DOHH2 (cell line): ENCODE results near the gene CRCP.

Experiments
- EZH2phosphoT487 ChIP-seq: fragments of 200-600 bp; sonication (generic); IDR thresholded peaks from 2 replicates; pipeline ENCODE4 v1.6.1; 2017; ENCODE audit warnings: borderline replicate concordance, mild to moderate bottlenecking, antibody characterized with exemption, low read length, moderate library complexity, mixed read lengths
- TF ChIP-seq, protein P1 (sequence below): fragments of 200-600 bp; sonication (generic); IDR thresholded peaks from one replicate; pipeline ENCODE4 v1.5.1; 2014; ENCODE audit warnings: antibody characterized with exemption, mild to moderate bottlenecking, low read depth, low read length; ENCODE audit not compliant: poor library complexity, severe bottlenecking

DNA sequence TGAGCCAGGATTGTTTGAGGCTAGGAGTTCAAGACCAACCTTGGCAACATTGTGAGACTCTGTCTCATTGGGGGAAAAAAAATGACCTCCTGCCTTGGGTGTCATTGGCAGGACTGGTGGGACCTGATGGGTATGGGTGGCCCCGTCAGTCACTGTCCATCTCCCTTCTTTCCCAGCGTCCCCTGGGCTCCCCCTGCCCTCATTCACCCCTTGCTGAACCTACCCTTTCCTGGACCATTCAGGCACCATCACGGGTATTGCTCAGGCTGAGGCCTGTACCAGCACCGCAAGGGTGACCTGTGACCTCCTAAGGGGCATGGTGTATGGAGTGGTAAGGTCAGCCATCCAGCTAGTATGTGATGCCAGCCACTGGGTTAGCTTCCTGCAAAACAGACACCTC, 19.6 kb upstream of the CRCP start:
- TF ChIP-seq, protein P1, sequence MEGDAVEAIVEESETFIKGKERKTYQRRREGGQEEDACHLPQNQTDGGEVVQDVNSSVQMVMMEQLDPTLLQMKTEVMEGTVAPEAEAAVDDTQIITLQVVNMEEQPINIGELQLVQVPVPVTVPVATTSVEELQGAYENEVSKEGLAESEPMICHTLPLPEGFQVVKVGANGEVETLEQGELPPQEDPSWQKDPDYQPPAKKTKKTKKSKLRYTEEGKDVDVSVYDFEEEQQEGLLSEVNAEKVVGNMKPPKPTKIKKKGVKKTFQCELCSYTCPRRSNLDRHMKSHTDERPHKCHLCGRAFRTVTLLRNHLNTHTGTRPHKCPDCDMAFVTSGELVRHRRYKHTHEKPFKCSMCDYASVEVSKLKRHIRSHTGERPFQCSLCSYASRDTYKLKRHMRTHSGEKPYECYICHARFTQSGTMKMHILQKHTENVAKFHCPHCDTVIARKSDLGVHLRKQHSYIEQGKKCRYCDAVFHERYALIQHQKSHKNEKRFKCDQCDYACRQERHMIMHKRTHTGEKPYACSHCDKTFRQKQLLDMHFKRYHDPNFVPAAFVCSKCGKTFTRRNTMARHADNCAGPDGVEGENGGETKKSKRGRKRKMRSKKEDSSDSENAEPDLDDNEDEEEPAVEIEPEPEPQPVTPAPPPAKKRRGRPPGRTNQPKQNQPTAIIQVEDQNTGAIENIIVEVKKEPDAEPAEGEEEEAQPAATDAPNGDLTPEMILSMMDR = no peak
- no peak for TF ChIP-seq EZH2phosphoT487
